Fibroblast of skin of back (primary cell): ENCODE results near the gene CPT1A.

Experiments used
- DNase-seq: peaks from one replicate; pipeline ENCODE4 v3.0.0-alpha.2; 2013

Gene CPT1A

GRCh38 chr11:68828957-68829356, 12.8 kb downstream of the CPT1A start:
- DNase-seq = no peak

- no peak for DNase-seq
These were observed 13.4 kb downstream of the CPT1A start for GRCh38 chr11:68828155-68828931.

GRCh38 chr11:68827733-68828132, 14.0 kb downstream of the CPT1A start:
- DNase-seq = no peak

GRCh38 chr11:68826726-68827125, 15.0 kb downstream of the CPT1A start:
- no peak for DNase-seq

- DNase-seq = no peak
These were observed 16.1 kb downstream of the CPT1A start for GRCh38 chr11:68825571-68825970.

- DNase-seq = no peak
These were observed 19.2 kb downstream of the CPT1A start for GRCh38 chr11:68822546-68822945.

GRCh38 chr11:68821670-68822069, 20.0 kb downstream of the CPT1A start:
- DNase-seq = no peak

GRCh38 chr11:68819362-68819761, 22.4 kb downstream of the CPT1A start:
- no peak for DNase-seq

- DNase-seq = no peak
These were observed 23.5 kb downstream of the CPT1A start for GRCh38 chr11:68818181-68818580.

GRCh38 chr11:68817554-68817953, 24.2 kb downstream of the CPT1A start:
- DNase-seq = no peak

- no peak for DNase-seq
These were observed 24.7 kb downstream of the CPT1A start for GRCh38 chr11:68816917-68817419.

GRCh38 chr11:68816251-68816776, 25.4 kb downstream of the CPT1A start:
- no peak for DNase-seq

GRCh38 chr11:68813773-68814172, 27.9 kb downstream of the CPT1A start:
- DNase-seq = no peak

- no peak for DNase-seq
These were observed 29.2 kb downstream of the CPT1A start for GRCh38 chr11:68812526-68812925.

GRCh38 chr11:68810164-68810563, 31.6 kb downstream of the CPT1A start:
- no peak for DNase-seq

GRCh38 chr11:68809506-68809905, 32.2 kb downstream of the CPT1A start:
- DNase-seq = no peak

GRCh38 chr11:68808787-68809186, 32.9 kb downstream of the CPT1A start:
- no peak for DNase-seq

- DNase-seq = peak; percentile 81
These were observed 34.5 kb downstream of the CPT1A start for GRCh38 chr11:68806931-68807844.

GRCh38 chr11:68804786-68805185, 36.9 kb downstream of the CPT1A start:
- no peak for DNase-seq

GRCh38 chr11:68803766-68804165, 38.0 kb downstream of the CPT1A start:
- no peak for DNase-seq

GRCh38 chr11:68798221-68798813, 43.4 kb downstream of the CPT1A start:
- DNase-seq = no peak

- no peak for DNase-seq
These were observed 44.9 kb downstream of the CPT1A start for GRCh38 chr11:68796801-68797200.
